GM19463 (cell line): ENCODE results near the gene SSH3.
A peak's percentile ranks its signal among the peaks of the same experiment; 100 is the strongest.
"Not testable (repeated sequence)": the region's sequence is repeated elsewhere in the genome, so short reads cannot be mapped to it uniquely, and the experiment has no call there.

Source experiments
- ATAC-seq: cut with Tn5 transposase; IDR thresholded peaks from one replicate; pipeline ENCODE4 v1.9.1; 2021; ENCODE audit warnings: mild to moderate bottlenecking, moderate library complexity; ENCODE audit not compliant: unreplicated experiment

SSH3 gene

DNA sequence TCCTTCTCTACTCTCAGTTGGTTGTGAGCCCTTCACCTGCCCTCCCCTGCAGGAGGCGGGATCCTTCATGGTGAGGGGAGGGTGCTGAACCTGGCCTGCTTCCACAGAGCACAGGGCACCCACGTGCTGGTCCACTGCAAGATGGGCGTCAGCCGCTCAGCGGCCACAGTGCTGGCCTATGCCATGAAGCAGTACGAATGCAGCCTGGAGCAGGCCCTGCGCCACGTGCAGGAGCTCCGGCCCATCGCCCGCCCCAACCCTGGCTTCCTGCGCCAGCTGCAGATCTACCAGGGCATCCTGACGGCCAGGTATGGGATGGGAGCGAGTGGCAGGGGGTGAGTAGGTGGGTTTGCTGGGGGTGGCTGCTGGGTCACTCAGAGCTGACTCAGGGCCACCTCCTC is 6.3 kb downstream of the SSH3 start:
- no peak for ATAC-seq

GRCh38 chr11:67310246-67311050 is 7.1 kb downstream of the SSH3 start:
- no peak for ATAC-seq

DNA sequence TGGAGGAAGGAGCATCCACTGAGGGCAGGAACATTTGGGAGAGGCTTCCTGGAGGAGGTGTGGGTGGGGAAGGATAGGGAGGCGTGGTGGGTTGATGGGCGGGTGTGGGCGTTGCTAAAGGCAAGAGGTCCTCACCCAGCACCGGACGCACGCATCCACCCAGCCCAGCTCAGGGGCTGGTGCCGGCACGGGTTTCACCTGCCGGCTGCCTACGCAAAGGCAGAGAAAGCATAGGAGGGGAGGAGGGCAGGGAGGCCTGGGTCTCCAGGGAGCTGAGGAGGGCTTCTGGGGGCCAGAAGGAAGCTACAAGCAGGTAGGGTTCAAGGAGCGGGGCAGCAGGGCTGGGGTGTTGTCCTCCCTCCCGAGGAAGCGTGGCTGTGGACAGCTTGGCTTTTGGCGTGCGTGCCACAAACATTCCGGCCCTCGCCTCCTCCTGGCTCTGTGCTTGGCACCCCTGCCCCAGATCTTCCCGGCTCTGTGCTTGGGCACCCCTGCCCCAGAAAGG is 7.8 kb downstream of the SSH3 start:
- ATAC-seq, result no peak

GRCh38 chr11:67311556-67312082 is 8.3 kb downstream of the SSH3 start:
- ATAC-seq, result no peak

- ATAC-seq, result no peak
Observed at GRCh38 chr11:67312187-67313021, 9.1 kb downstream of the SSH3 start.

- ATAC-seq, result no peak
Observed at GRCh38 chr11:67313125-67313890, 10.0 kb downstream of the SSH3 start.

GRCh38 chr11:67314218-67314617 is 10.9 kb downstream of the SSH3 start:
- no peak for ATAC-seq

DNA sequence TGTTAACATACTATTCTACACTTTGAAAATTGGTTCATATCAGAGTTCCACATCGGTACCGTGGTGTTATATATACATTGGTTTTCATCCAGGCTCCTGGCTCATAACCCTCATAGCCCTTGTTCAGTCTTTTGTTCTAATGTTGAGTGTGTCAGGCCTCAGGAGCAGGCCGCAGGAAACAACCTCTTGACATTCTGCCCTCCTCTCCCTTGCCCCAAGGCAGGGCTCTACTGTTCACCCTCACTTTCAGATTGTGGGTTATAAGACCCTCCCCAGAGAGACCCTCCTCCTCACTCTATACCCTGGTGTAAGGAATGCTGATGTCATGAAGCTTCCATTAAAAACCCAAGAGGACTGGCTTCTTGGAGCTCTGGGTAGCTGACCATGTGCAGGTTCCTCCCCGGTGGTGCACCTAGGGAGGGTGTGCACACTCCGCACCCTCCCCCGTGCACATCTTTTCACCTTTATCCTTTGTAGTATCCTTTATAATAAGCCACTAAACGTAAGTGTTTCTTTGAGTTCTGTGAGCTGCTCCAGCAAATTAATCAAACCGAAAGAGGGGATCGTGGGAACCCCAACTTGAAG is 12.1 kb downstream of the SSH3 start:
- ATAC-seq, result no peak

DNA sequence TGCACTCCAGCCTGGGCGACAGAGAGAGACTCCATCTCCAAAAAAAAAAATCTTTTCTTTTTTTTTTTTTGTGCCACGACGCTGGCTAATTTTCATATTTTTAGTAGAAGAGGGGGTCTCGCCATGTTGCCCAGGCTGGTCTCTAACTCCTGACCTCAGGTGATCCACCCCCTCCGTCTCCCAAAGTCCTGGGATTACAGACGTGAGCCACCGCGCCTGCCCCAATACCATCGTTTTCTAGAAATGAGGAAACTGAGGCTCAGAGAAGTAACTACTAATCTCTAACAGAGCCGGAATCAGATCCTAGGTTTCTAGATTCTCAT is 13.5 kb downstream of the SSH3 start:
- no peak for ATAC-seq

GRCh38 chr11:67317205-67317887 is 14.0 kb downstream of the SSH3 start:
- ATAC-seq, result peak; percentile 73

GRCh38 chr11:67317888-67318555 is 14.7 kb downstream of the SSH3 start:
- no peak for ATAC-seq

- ATAC-seq, result not testable (repeated sequence)
Observed at GRCh38 chr11:67318876-67319275, 15.5 kb downstream of the SSH3 start.

DNA sequence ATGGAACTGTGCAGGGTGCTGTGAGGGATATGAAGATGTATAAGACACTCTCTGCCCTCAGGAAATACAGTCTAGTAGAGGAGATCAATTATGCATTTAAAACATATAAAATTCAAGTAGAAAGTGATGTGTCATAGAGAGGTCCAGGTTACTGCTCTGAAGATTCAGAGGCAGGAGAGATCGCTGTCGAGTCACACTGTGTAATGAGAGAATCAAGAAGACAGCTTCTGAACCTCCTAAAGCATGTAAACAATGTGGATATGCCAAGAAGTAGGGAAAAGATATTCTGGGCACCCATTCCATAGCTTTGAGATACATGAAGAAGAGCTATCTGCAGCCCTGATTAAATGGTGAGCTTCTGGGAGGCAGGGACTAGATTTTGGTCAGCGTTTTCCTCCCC is 16.7 kb downstream of the SSH3 start:
- ATAC-seq, result no peak

DNA sequence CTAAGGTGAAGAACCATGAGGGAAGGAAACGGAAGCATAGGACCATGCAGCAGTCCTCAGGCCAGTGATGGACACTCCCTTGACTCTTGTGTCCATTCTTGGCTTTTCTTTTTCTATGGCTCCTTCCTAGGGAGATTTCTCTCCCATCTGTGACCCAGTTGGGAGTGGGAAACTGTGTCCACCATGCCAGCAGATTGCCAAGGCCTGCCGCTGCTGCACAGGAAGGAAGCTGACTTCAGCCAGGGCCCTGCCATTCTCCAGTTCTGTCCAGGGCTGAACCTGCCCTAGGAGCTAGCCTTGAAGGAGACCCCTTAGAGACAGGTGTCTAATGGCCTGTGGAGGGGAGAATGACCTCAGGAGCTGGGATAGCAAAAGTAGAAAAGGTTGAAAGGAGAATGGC is 17.4 kb downstream of the SSH3 start:
- ATAC-seq, result no peak

- ATAC-seq, result no peak
Observed at GRCh38 chr11:67321313-67321871, 18.1 kb downstream of the SSH3 start.

DNA sequence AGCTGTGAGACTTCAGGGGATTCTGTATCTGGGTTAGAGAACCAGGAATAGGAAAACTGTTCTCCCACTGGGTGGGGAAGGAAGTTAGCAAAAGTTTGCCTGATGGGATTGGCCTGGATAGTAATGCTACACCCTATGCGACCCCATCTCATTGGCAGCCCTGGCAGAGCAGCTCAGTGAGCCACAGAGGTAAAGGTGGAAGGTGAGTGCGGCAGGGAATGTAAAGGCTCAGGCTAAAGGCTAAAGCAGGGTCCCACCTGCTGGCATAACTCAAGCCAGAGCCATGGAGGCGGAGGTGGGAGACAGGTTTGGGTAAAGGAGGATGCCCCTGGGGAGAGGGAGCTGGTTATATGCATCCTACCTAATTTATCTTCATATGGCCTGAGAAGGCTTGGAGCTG is 18.7 kb downstream of the SSH3 start:
- ATAC-seq, result no peak

DNA sequence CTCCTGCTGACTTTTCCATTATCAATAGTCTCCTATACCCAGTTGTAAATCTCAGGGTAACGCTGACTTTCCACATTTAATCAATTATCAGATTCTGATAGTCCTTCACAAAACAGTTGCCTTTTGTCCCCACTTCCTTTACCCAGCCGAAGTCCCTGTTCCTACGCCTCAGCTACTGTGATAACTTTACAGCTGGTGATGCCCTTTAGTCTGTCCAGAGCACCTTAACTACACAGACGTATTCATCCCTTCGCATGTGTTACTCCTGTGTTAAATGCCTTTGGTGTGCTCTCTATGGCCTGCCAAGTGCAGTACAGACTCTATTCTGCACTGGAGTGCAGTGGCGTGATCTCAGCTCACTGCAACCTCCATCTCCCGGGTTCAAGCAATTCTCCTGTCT is 20.2 kb downstream of the SSH3 start:
- ATAC-seq, result no peak

DNA sequence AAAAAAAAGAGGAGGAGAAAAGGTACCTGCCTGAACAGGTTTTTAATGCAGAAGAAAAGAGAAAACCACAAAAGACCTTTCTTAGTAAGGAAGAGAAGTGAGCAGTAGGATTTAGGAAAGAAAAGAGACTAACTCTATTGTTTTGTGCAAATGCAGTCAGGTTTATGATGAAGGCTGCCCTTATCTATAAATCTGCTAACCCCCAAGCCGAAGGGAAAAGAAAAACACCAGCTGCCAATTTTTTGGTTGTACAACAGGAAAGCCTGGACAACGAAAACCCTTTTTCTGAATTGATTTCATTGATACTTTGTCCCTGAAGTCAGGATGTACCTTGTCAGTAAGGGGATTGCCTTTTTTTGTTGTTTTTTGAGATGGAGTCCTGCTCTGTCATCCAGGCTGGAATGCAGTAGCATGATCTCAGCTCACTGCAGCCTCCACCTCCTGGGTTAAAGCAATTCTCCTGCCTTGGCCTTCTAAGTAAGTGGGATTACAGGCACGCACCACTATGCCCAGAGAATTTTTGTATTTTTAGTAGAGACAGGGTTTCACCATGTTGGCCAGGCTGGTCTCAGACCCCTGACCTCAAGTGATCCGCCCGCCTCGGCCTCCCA is 28.9 kb downstream of the SSH3 start:
- no peak for ATAC-seq

GRCh38 chr11:67337257-67337656 is 33.9 kb downstream of the SSH3 start:
- no peak for ATAC-seq
